Right lobe of liver (tissue), 6 donors: ENCODE measurements around the gene SLC36A1. TPM values are rescaled to one million over a fixed set of nuclear protein-coding genes. Genes with fewer than 3 reads are reported as not detected.

ENCODE experiments used
- ATAC-seq, 4 donors: fragments of 200-7000 bp; cut with Tn5 transposase; one replicate each; pipeline ENCODE4 v1.9.1; 2020; ENCODE audit warnings: mild to moderate bottlenecking in 4 of 4, moderate library complexity in 4 of 4
- DNase-seq, 3 donors: peaks; one replicate each; pipeline ENCODE4 v3.0.0-alpha.2; 2020
- H3K27ac ChIP-seq, 3 donors: fragments of 200-600 bp; one replicate each; pipeline ENCODE4 v1.8.0; 2022
- H3K27me3 ChIP-seq, 2 donors: fragments of 200-600 bp; one replicate each; pipeline ENCODE4 v1.8.0; 2022
- H3K36me3 ChIP-seq, 4 donors: fragments of 200-600 bp; sonication (generic) in 1 of 4; one replicate each; pipeline versions ENCODE4 v1.5.1 to v1.8.0; 2017 to 2022; ENCODE audit warnings: control low read depth in 1 of 4
- H3K4me1 ChIP-seq, 4 donors: fragments of 200-600 bp; sonication (generic) in 1 of 4; one replicate each; pipeline versions ENCODE4 v1.5.1 to v1.8.0; 2017 to 2022; ENCODE audit warnings: control low read depth in 1 of 4
- H3K4me3 ChIP-seq, 3 donors: fragments of 200-600 bp; one replicate each; pipeline ENCODE4 v1.8.0; 2022
- H3K9me3 ChIP-seq, 4 donors: fragments of 200-600 bp; sonication (generic) in 1 of 4; one replicate each; pipeline versions ENCODE4 v1.5.1 to v1.8.0; 2017 to 2022; ENCODE audit warnings: control low read depth in 1 of 4
- CTCF ChIP-seq, 4 donors: fragments of 200-600 bp in 3 of 4; fragments of 450-650 bp in 1 of 4; IDR thresholded peaks; one replicate each; pipeline versions ENCODE4 v1.5.1 to v1.8.0; 2016 to 2022; ENCODE audit warnings: antibody characterized with exemption in 4 of 4, mild to moderate bottlenecking in 2 of 4
- POLR2A ChIP-seq: fragments of 450-650 bp; IDR thresholded peaks from one replicate; pipeline ENCODE4 v1.6.1; 2017; ENCODE audit warnings: antibody characterized with exemption, mild to moderate bottlenecking
- WGBS: methylation state at CpG from one replicate; pipeline ENCODE4 v1.1.6; 2018; ENCODE audit warnings: low coverage, low lambda C conversion rate; ENCODE audit not compliant: insufficient coverage; ENCODE audit errors: missing lambda C conversion rate; 5-methylcytosine and 5-hydroxymethylcytosine counted together
- intact Hi-C, 2 donors: fragments of 100-400 bp; cut with DNase I; formaldehyde crosslinking; loops; one replicate each; pipeline versions ENCODE4 v1.11.2 to v1.14.1; 2022
- total RNA-seq, 6 experiments: library from RNA; depleted of rRNA in 2 of 6; stranded (reverse); fragments of >200 nt in 2 of 6; fragmentation: NEBNext Ultra II Directional in 3 of 6; extraction: Animal tissue kit (Norgen Biotek cat#: 25700) in 3 of 6; gene quantifications; one replicate each; pipeline versions ENCODE4 v1.1.0 to v1.2.4, GENCODE V29; 2016 to 2023
- donor health status: DM: no; HTN: yes; CAD: no.
- donor health status: DM: no; HTN: no; CAD: no.
- donor health status: DM: no; HTN: no; CAD: no.
- donor health status: DM: no; HTN: yes; CAD: no.
- donor health status: DM: no; HTN: yes; CAD: no.

Gene SLC36A1
- total RNA-seq, 6 experiments from 2014 or later = 2.0 to 8.2 (median 5.2) TPM

- DNase-seq (peak in 2 of 3 donors; percentile 44 to 51), ATAC-seq (peak; percentile 24 to 41 (median 36))
- WGBS = 20% methylated on average over 14 of the region's 24 CpGs
- no peaks in the 10 kb centered on the region for H3K27me3 ChIP-seq
- no peaks in the 10 kb centered on the region for H3K36me3 ChIP-seq
- TF ChIP-seq CTCF (IDR thresholded peaks at IDR 0.05) (peak in 1 of 4 donors; percentile 19), POLR2A (no peak)
- H3K9me3 ChIP-seq = no peaks in the 10 kb centered on the region
- peak overlapping the region; percentile 70 to 95 (median 85) for H3K4me3 ChIP-seq
- peaks cover 0 to 7% (median 2%) of the 10 kb centered on the region in 4 donors for H3K4me1 ChIP-seq
- intact Hi-C loops = no loop called here
- peak overlapping the region in 2 of 3 donors; percentile 20 to 66 for H3K27ac ChIP-seq
Observed at GRCh38 chr5:151448038-151448985, 909 bp downstream of the SLC36A1 start.

GRCh38 chr5:151449297-151449696, 1.9 kb downstream of the SLC36A1 start:
- no peak for DNase-seq
- Histone ChIP-seq H3K4me3 (no peak overlapping the region), H3K4me1 (peaks cover 0 to 7% (median 2%) of the 10 kb centered on the region in 4 donors), H3K27me3 (no peaks in the 10 kb centered on the region), H3K27ac (no peak overlapping the region), H3K36me3 (no peaks in the 10 kb centered on the region), H3K9me3 (no peaks in the 10 kb centered on the region)
- intact Hi-C loops = no loop called here
- no peak for ATAC-seq
- 66% methylated on average over 7 of the region's 7 CpGs for WGBS
- no peak for TF ChIP-seq POLR2A

- H3K9me3 ChIP-seq = no peaks in the 10 kb centered on the region
- intact Hi-C loops = no loop called here
- peaks cover 0 to 7% (median 2%) of the 10 kb centered on the region in 4 donors for H3K4me1 ChIP-seq
- H3K36me3 ChIP-seq = no peaks in the 10 kb centered on the region
- no peak overlapping the region for H3K27ac ChIP-seq
- no peak overlapping the region for H3K4me3 ChIP-seq
- no peaks in the 10 kb centered on the region for H3K27me3 ChIP-seq
- WGBS = 100% methylated on average over 3 of the region's 5 CpGs
- ATAC-seq = no peak
- DNase-seq = no peak
- TF ChIP-seq POLR2A (no peak), CTCF (IDR thresholded peaks at IDR 0.05) (no peak)
Observed at GRCh38 chr5:151449839-151450238, 2.4 kb downstream of the SLC36A1 start.

GRCh38 chr5:151450605-151451004, 3.2 kb downstream of the SLC36A1 start:
- peaks cover 0 to 7% (median 2%) of the 10 kb centered on the region in 4 donors for H3K4me1 ChIP-seq
- WGBS = 73% methylated on average over 3 of the region's 3 CpGs
- no peaks in the 10 kb centered on the region for H3K27me3 ChIP-seq
- no peaks in the 10 kb centered on the region for H3K9me3 ChIP-seq
- no peaks in the 10 kb centered on the region for H3K36me3 ChIP-seq
- no peak for DNase-seq
- H3K27ac ChIP-seq = no peak overlapping the region
- TF ChIP-seq CTCF (IDR thresholded peaks at IDR 0.05) = no peak
- no peak for TF ChIP-seq POLR2A
- no peak for ATAC-seq
- intact Hi-C loops = no loop called here
- H3K4me3 ChIP-seq = no peak overlapping the region
